ENCODE results near the gene GALNT14. TPM values are rescaled to one million over a fixed set of nuclear protein-coding genes. Genes with fewer than 3 reads are reported as not detected.

The GALNT14 gene
- total RNA-seq, 1 experiment from 2014 or later, result 32.3 TPM

- no peak for DNase-seq (ENCODE audit: low read depth)
Measured at GRCh38 chr2:31136000-31136399, 2.2 kb downstream of the GALNT14 start.

- DNase-seq (ENCODE audit: low read depth), result no peak
Measured at GRCh38 chr2:31134480-31134879, 3.8 kb downstream of the GALNT14 start.

GRCh38 chr2:31132786-31133185 lies 5.5 kb downstream of the GALNT14 start:
- no peak for DNase-seq (ENCODE audit: low read depth)

GRCh38 chr2:31131871-31132270 lies 6.4 kb downstream of the GALNT14 start:
- DNase-seq (ENCODE audit: low read depth), result peak; percentile 33

- DNase-seq (ENCODE audit: low read depth), result no peak
Measured at GRCh38 chr2:31129375-31130171, 8.7 kb downstream of the GALNT14 start.

GRCh38 chr2:31127931-31128330 lies 10.3 kb downstream of the GALNT14 start:
- DNase-seq (ENCODE audit: low read depth), result no peak

- DNase-seq (ENCODE audit: low read depth), result peak; percentile 52
Measured at GRCh38 chr2:31125918-31126695, 12.1 kb downstream of the GALNT14 start.

GRCh38 chr2:31124904-31125303 lies 13.3 kb downstream of the GALNT14 start:
- DNase-seq (ENCODE audit: low read depth), result no peak

- DNase-seq (ENCODE audit: low read depth), result no peak
Measured at GRCh38 chr2:31122133-31122532, 16.1 kb downstream of the GALNT14 start.

GRCh38 chr2:31113765-31114164 lies 24.5 kb downstream of the GALNT14 start:
- no peak for DNase-seq (ENCODE audit: low read depth)

- no peak for DNase-seq (ENCODE audit: low read depth)
Measured at GRCh38 chr2:31112544-31112943, 25.7 kb downstream of the GALNT14 start.

GRCh38 chr2:31110998-31111397 lies 27.2 kb downstream of the GALNT14 start:
- DNase-seq (ENCODE audit: low read depth), result no peak

GRCh38 chr2:31110431-31110830 lies 27.8 kb downstream of the GALNT14 start:
- peak; percentile 24 for DNase-seq (ENCODE audit: low read depth)

- DNase-seq (ENCODE audit: low read depth), result no peak
Measured at GRCh38 chr2:31109633-31110192, 28.5 kb downstream of the GALNT14 start.

- DNase-seq (ENCODE audit: low read depth), result peak; percentile 77
Measured at GRCh38 chr2:31108561-31109286, 29.5 kb downstream of the GALNT14 start.

- DNase-seq (ENCODE audit: low read depth), result peak; percentile 30
Measured at GRCh38 chr2:31107591-31108300, 30.5 kb downstream of the GALNT14 start.

- no peak for DNase-seq (ENCODE audit: low read depth)
Measured at GRCh38 chr2:31101701-31102100, 36.5 kb downstream of the GALNT14 start.

GRCh38 chr2:31097962-31098613 lies 40.2 kb downstream of the GALNT14 start:
- no peak for DNase-seq (ENCODE audit: low read depth)

GRCh38 chr2:31090188-31090587 lies 48.1 kb downstream of the GALNT14 start:
- DNase-seq (ENCODE audit: low read depth), result no peak

- DNase-seq (ENCODE audit: low read depth), result no peak
Measured at GRCh38 chr2:31089645-31090044, 48.6 kb downstream of the GALNT14 start.

Measured in Daoy (cell line).